CD4-positive, alpha-beta T cell (primary cell): ENCODE measurements around the gene AGBL4. TPM values are rescaled to one million over a fixed set of nuclear protein-coding genes. Genes with fewer than 3 reads are reported as not detected.

ENCODE experiments used
- ATAC-seq: fragments of 200-7000 bp; cut with Tn5 transposase; one replicate; pipeline ENCODE4 v1.10.0; 2022; ENCODE audit warnings: mild to moderate bottlenecking; ENCODE audit not compliant: poor library complexity
- CTCF ChIA-PET: fragments of 350-600 bp; sonication (Branson Sonifier 250); formaldehyde crosslinking; loops from one replicate; lab custom pipeline; 2021; ENCODE audit warnings: antibody characterized with exemption, inconsistent platforms; lab: Charles Lee
- POLR2A ChIA-PET: fragments of 350-600 bp; sonication (Branson Sonifier 250); formaldehyde crosslinking; loops from one replicate; lab custom pipeline; 2021; ENCODE audit warnings: antibody characterized with exemption, inconsistent platforms; lab: Charles Lee
- DNase-seq, 14 experiments: peaks; one replicate each; pipeline ENCODE4 v3.0.0-alpha.2; 2013 to 2020; ENCODE audit warnings: mixed read lengths in 2 of 14
- H3K27ac ChIP-seq, 2 donors: one replicate each; pipeline versions ENCODE4 v1.5.1 to v1.7.0; 2013; ENCODE audit warnings: low read length in 2 of 2, low read depth in 1 of 2, mild to moderate bottlenecking in 1 of 2
- H3K27me3 ChIP-seq, 2 experiments: 1 replicate in 1 of 2; 2 replicates in 1 of 2; pipeline versions ENCODE4 v1.6.1 to v1.7.0; 2013; ENCODE audit warnings: low read length in 2 of 2, control low read depth in 1 of 2, mild to moderate bottlenecking in 1 of 2, moderate library complexity in 1 of 2; ENCODE audit not compliant: insufficient read depth in 2 of 2, control insufficient read depth in 1 of 2
- H3K36me3 ChIP-seq: one replicate; pipeline ENCODE4 v1.6.1; 2013; ENCODE audit warnings: low read length, control low read depth; ENCODE audit not compliant: insufficient read depth
- H3K4me1 ChIP-seq: one replicate; pipeline ENCODE4 v1.6.1; 2013; ENCODE audit warnings: low read length, control low read depth; ENCODE audit not compliant: insufficient read depth
- H3K4me3 ChIP-seq: one replicate; pipeline ENCODE4 v1.5.1; 2013; ENCODE audit warnings: mild to moderate bottlenecking, low read length, moderate library complexity
- H3K9me3 ChIP-seq, 2 experiments: 1 replicate in 1 of 2; 2 replicates in 1 of 2; pipeline versions ENCODE4 v1.6.1 to v1.7.0; 2013; ENCODE audit warnings: low read length in 2 of 2, mild to moderate bottlenecking in 2 of 2, control low read depth in 1 of 2, moderate library complexity in 1 of 2; ENCODE audit not compliant: control insufficient read depth in 1 of 2, insufficient read depth in 1 of 2
- H3K27ac Mint-ChIP-seq: one replicate; pipeline ENCODE4 v1.8.0; 2020; ENCODE audit warnings: mixed read lengths
- H3K27me3 Mint-ChIP-seq: one replicate; pipeline ENCODE4 v1.8.0; 2021; ENCODE audit warnings: mixed read lengths
- H3K36me3 Mint-ChIP-seq: one replicate; pipeline ENCODE4 v1.8.0; 2021; ENCODE audit warnings: low read depth, mixed read lengths
- H3K4me1 Mint-ChIP-seq: one replicate; pipeline ENCODE4 v1.8.0; 2021; ENCODE audit warnings: low read depth, mixed read lengths
- H3K4me3 Mint-ChIP-seq: one replicate; pipeline ENCODE4 v1.8.0; 2020; ENCODE audit warnings: mild to moderate bottlenecking, mixed read lengths
- H3K9me3 Mint-ChIP-seq: one replicate; pipeline ENCODE4 v1.8.0; 2020; ENCODE audit warnings: mixed read lengths
- CTCF ChIP-seq: fragments of 200-600 bp; IDR thresholded peaks from one replicate; pipeline ENCODE4 v1.8.0; 2022; ENCODE audit warnings: antibody characterized with exemption, mild to moderate bottlenecking
- intact Hi-C, 2 experiments: fragments of 100-400 bp; cut with DNase I in 1 of 2; cut with micrococcal nuclease in 1 of 2; formaldehyde crosslinking; loops; one replicate each; pipeline versions ENCODE4 v1.15.1 to v1.9.0; 2023 to 2025; cut with DNase I, micrococcal nuclease
- total RNA-seq, 174 experiments: library from RNA in 2 of 174; stranded (reverse) in 2 of 174; gene quantifications; one replicate each; pipeline ENCODE4 v1.2.3 and lab custom pipeline; 2021 to 2026

AGBL4 gene
- total RNA-seq, 2 experiments from 2014 or later: 0.11 TPM; not detected in 1

GRCh38 chr1:48920851-48921250 is 1102.9 kb downstream of the AGBL4 start:
- Mint-ChIP-seq H3K27ac (no peak overlapping the region), H3K27me3 (no peaks in the 10 kb centered on the region)
- intact Hi-C loops: no loop called here

GRCh38 chr1:48917901-48918603 is 1105.7 kb downstream of the AGBL4 start:
- ATAC-seq: no peak
- Mint-ChIP-seq H3K27ac (no peak overlapping the region), H3K36me3 (no peaks in the 10 kb centered on the region), H3K4me3 (no peak overlapping the region), H3K27me3 (no peaks in the 10 kb centered on the region), H3K9me3 (no peaks in the 10 kb centered on the region), H3K4me1 (no peaks in the 10 kb centered on the region)
- CTCF ChIA-PET: no interaction called here
- POLR2A ChIA-PET: no interaction called here
- H3K36me3 ChIP-seq: no peaks in the 10 kb centered on the region
- intact Hi-C loops: no loop called here
- H3K4me1 ChIP-seq: no peaks in the 10 kb centered on the region
- H3K27ac ChIP-seq: no peak overlapping the region
- H3K4me3 ChIP-seq: no peak overlapping the region
- DNase-seq: no peak
- no peak for TF ChIP-seq CTCF
- no peaks in the 10 kb centered on the region for H3K27me3 ChIP-seq
- no peaks in the 10 kb centered on the region for H3K9me3 ChIP-seq

More at GRCh38 chr1:48920851-48921250, 1102.9 kb downstream of the AGBL4 start:
- Histone ChIP-seq H3K4me1 (no peaks in the 10 kb centered on the region), H3K27ac (no peak overlapping the region), H3K9me3 (no peaks in the 10 kb centered on the region), H3K36me3 (no peaks in the 10 kb centered on the region), H3K4me3 (no peak overlapping the region), H3K27me3 (no peaks in the 10 kb centered on the region)
- no peak for DNase-seq
- Mint-ChIP-seq H3K9me3 (no peaks in the 10 kb centered on the region), H3K4me3 (no peak overlapping the region), H3K4me1 (no peaks in the 10 kb centered on the region), H3K36me3 (no peaks in the 10 kb centered on the region)
- no peak for TF ChIP-seq CTCF
- CTCF ChIA-PET: no interaction called here
- POLR2A ChIA-PET: interaction anchor here (0.7 kb wide), 1 partner anchor 10 kb away, joined by 3 read pairs; no protein-coding TSS in a partner anchor
- ATAC-seq: no peak

- no peak for ATAC-seq
- H3K36me3 Mint-ChIP-seq: no peaks in the 10 kb centered on the region
- no peaks in the 10 kb centered on the region for H3K9me3 ChIP-seq
- no peak overlapping the region for H3K4me3 Mint-ChIP-seq
- no peak for DNase-seq
- H3K27me3 ChIP-seq: peaks cover 0 to 5% of the 10 kb centered on the region in 2 experiments
- H3K36me3 ChIP-seq: no peaks in the 10 kb centered on the region
- H3K9me3 Mint-ChIP-seq: no peaks in the 10 kb centered on the region
- no peak for TF ChIP-seq CTCF
- H3K27me3 Mint-ChIP-seq: no peaks in the 10 kb centered on the region
- ChIA-PET CTCF (no interaction called here), POLR2A (no interaction called here)
- H3K4me3 ChIP-seq: no peak overlapping the region
- intact Hi-C loops: no loop called here
- no peaks in the 10 kb centered on the region for H3K4me1 ChIP-seq
- H3K27ac Mint-ChIP-seq: no peak overlapping the region
- no peak overlapping the region for H3K27ac ChIP-seq
- H3K4me1 Mint-ChIP-seq: no peaks in the 10 kb centered on the region
These were observed 1106.7 kb downstream of the AGBL4 start for GRCh38 chr1:48917070-48917454.
